ENCODE measurements around the gene EFCAB13.

DNA sequence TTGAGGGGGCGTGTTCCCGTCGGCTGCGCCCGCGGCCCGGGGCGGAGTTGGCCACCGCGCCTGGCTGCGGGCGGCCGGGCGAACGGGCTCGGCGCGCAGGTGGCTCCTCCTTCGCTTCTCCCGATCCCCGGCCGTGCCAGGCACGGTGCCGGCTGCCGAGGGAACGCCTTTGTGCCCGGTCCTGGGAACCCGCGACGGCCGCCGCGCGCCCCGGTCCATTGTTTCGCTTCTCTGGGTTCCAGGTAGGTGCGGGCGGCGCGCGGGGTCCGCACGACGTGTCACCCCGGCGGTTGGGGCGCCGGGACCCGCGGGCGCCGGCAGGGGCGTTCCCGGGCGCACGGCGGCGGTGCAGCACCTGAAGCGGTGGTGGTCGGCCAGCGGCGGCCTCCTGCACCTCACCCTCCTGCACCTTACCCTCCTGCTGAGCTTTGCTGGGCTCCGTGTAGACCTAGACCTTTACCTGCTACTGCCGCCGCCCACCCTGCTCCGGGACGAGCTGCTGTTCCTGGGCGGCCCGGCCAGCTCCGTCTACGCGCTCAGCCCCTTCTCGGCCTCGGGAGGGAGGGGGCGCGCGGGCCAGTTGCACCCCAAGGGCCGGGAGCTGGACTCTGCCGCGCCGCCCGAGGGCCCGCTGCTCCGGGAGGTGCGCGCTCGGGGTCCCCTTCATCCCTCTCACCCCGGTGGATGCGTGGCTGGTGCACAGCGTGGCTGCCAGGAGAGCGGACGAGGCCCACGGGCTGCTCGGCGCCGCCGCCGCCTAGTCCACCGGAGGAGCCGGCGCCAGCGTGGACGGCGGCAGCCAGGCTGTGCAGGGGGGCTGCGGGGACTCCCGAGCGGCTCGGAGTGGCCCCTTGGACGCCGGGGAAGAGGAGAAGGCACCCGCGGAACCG, 99.9 kb downstream of the EFCAB13 start:
- no peak for TF ChIP-seq YY1 (IDR thresholded peaks at IDR 0.05; ENCODE audit: insufficient read depth, insufficient read length)
- TF ChIP-seq ZNF274 (IDR thresholded peaks at IDR 0.05; ENCODE audit: low read depth, low read length), result no peak
